Retinal pigment epithelial cell (primary cell): ENCODE results near the gene ZDHHC5.
"Not testable (repeated sequence)": the region's sequence is repeated elsewhere in the genome, so short reads cannot be mapped to it uniquely, and the experiment has no call there.

Experiments
- DNase-seq: peaks from one replicate; pipeline ENCODE4 v3.0.0-alpha.2; 2010; ENCODE audit warnings: low read depth
- H3K4me3 ChIP-seq: 2 replicates; pipeline ENCODE4 v1.5.1; 2011; ENCODE audit warnings: mild to moderate bottlenecking, low read length, control low read depth, moderate library complexity
- CTCF ChIP-seq: conservative IDR thresholded peaks from 2 replicates; pipeline ENCODE4 v1.5.1; 2011; ENCODE audit warnings: low read depth, low read length, control low read depth, inconsistent platforms

ZDHHC5 gene

GRCh38 chr11:57711414-57712255 is 43.7 kb downstream of the ZDHHC5 start, which contains the start of gene MED19:
Gene MED19, minus strand, starts transcription at chr11:57712215. Its CDS starts 36 bp downstream, at chr11:57712179.
- DNase-seq, result peak; percentile 81
- peak within 1 kb of the TSS; percentile 100 for H3K4me3 ChIP-seq
- no peak for TF ChIP-seq CTCF

- TF ChIP-seq CTCF, result no peak
- DNase-seq, result peak; percentile 99
- peak within 1 kb of the TSS; percentile 100 for H3K4me3 ChIP-seq
Observed at GRCh38 chr11:57712256-57713150, 44.6 kb downstream of the ZDHHC5 start, which contains the start of gene TMX2. Gene TMX2, plus strand, starts transcription at chr11:57712593. Its CDS starts 26 bp downstream, at chr11:57712619.

- no peak for DNase-seq
- no peak for TF ChIP-seq CTCF
- peak overlapping the region; percentile 100 for H3K4me3 ChIP-seq
Observed at GRCh38 chr11:57713835-57714234, 45.9 kb downstream of the ZDHHC5 start.

- not testable (repeated sequence) for DNase-seq, H3K4me3 ChIP-seq
Observed at GRCh38 chr11:57716726-57717125, 48.8 kb downstream of the ZDHHC5 start.

- no peak for TF ChIP-seq CTCF
- no peak overlapping the region for H3K4me3 ChIP-seq
- no peak for DNase-seq
Observed at GRCh38 chr11:57727185-57727584, 59.3 kb downstream of the ZDHHC5 start.

GRCh38 chr11:57728829-57729228 is 60.9 kb downstream of the ZDHHC5 start:
- H3K4me3 ChIP-seq, result no peak overlapping the region
- no peak for DNase-seq
- no peak for TF ChIP-seq CTCF

- TF ChIP-seq CTCF, result no peak
- DNase-seq, result no peak
Observed at GRCh38 chr11:57729479-57729878, 61.6 kb downstream of the ZDHHC5 start.

More at GRCh38 chr11:57729479-57729878, 61.6 kb downstream of the ZDHHC5 start:
- no peak overlapping the region for H3K4me3 ChIP-seq
